HG03354 (cell line): ENCODE measurements around the gene MEGF6.
"Not testable (repeated sequence)": the region's sequence is repeated elsewhere in the genome, so short reads cannot be mapped to it uniquely, and the experiment has no call there.

Experiments
- ATAC-seq: cut with Tn5 transposase; IDR thresholded peaks from one replicate; pipeline ENCODE4 v1.9.1; 2021; ENCODE audit warnings: mild to moderate bottlenecking; ENCODE audit not compliant: unreplicated experiment, poor library complexity, severe bottlenecking

Gene MEGF6

GRCh38 chr1:3578433-3578805 is 32.9 kb downstream of the MEGF6 start:
- no peak for ATAC-seq

GRCh38 chr1:3577711-3578432 is 33.4 kb downstream of the MEGF6 start:
- no peak for ATAC-seq

DNA sequence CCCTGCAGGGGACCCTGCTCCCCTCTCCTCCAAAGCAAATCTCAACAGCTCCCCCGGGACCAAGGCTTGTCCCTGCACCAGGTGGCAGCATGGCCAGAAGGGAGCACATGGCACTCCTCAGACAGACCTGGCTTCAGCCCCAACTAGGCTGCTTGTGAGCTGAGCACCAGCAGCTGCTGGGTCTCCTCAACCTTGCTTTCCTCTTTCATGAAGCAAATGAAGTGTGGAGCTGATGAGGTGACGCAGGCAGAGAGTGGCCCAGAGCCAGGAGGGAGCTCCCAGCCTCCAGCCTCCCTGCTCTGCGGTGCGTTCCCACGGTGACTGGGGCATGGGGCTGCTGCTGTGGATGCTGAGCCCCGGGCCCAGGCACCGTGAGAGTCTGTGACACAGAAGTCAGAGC is 34.0 kb downstream of the MEGF6 start:
- ATAC-seq: no peak

GRCh38 chr1:3575993-3576392 is 35.3 kb downstream of the MEGF6 start:
- no peak for ATAC-seq

GRCh38 chr1:3575515-3575914 is 35.8 kb downstream of the MEGF6 start:
- ATAC-seq: not testable (repeated sequence)

DNA sequence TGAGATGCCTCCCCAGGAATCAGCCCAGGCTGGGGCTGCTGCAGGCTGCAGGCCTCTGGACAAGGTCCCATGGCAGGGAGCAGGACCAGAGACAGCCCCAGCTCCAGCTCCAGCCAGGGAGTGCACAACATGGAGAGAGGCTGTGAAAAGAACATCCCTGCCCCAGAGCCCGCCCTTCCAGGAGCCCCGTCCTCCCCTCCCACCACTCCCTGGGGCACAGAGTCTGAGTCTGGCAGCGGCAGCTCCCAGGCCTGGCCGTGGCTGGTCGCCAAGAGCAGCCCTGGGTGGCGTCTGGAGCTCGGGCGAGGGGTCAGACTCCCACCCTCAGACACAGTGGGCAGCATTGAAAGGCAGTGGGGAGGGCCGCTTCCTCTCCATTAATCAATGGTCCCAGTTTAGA is 37.8 kb downstream of the MEGF6 start:
- ATAC-seq: no peak

GRCh38 chr1:3572638-3573037 is 38.7 kb downstream of the MEGF6 start:
- not testable (repeated sequence) for ATAC-seq

DNA sequence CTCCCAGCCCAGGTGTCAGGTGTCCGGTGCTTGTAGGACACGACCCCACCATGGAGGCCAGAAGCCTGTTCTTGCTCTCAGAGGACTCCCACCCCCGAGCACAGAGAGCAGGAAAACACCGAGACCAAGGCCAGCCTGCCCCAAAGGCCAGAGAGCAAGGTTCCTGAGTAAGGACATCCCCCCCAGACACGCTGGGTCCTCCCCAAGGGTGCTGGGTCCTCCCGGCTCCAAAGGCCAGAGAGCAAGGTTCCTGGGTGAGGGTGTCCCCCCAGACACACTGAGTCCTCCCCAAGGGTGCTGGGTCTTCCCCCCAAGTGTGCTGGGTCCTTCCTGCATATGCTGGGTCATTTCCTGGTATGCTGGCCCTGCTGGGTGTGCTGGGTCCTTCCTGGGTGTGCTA is 40.0 kb downstream of the MEGF6 start:
- no peak for ATAC-seq

DNA sequence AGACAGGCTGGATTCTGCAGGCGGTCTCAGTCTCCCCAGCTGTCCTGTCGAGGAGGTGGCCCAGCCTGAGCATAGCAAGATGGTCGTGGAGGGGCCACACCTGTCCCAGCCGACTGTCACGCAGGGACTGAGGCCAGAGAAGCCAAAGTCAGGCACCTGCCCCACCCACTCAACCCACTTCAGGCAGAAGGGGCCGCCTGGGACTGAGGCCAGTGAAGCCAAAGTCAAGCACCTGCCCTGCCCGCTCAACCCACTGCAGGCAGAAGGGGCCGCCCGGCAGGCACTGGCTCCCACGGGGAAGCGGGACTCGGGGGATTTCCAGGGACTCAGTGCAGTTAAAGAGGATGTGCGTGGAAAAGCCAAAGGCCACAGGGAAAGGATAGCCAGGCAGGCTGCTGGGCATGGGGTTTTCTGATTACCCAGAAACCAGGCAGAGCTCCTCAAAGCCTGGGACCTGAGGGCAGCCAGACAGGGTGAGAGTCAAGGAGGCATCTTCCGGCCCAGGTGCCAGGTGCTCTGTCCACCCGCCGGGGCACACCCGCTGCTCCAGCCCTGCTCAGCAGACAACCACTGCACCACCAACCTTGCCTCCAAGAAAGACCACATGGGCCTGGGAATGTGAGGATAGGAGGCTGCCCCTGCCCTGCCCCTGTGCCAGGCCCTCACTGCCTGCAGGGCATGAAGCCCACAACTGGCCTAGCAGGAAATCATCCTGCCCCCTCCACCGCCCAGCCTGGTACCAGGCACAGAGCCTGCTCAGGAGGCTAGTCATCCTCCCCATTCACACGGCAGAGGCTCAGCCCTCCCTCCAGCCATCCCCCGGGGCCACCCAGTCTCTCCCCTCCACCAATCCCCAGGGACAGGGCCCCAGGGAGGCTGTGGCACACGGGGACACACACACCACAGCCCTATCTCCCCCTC is 41.0 kb downstream of the MEGF6 start:
- no peak for ATAC-seq

GRCh38 chr1:3569436-3569835 is 41.9 kb downstream of the MEGF6 start:
- no peak for ATAC-seq

DNA sequence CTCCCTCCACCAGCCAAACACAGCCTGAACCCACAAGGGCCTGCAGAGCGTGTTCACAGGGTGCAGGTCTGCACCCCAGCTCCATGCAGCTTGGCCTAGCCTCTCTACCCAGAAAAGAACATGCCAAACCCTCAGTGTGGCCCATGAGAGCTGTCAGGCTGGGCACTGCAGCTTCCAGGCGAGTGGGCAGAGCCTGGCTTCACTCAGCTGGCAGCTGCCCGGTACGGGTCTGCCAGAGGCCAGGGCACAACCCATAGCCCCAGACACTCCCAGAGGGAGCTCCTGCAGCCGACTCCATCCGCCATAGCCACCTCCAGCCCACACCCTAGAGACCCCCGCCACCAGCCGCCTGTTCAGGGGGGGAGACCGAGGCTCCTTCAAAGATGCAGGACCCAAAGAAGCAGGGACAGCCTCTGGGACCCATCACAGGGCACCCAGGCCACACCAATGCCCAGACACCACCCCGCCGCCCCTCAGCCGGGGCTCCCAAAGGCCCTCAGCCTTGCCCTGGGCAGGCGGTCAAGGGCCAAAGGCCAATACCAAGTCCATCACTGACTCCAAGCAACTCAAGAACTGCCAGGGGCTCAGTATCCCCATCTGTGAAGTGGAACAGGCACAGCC is 42.4 kb downstream of the MEGF6 start:
- no peak for ATAC-seq

DNA sequence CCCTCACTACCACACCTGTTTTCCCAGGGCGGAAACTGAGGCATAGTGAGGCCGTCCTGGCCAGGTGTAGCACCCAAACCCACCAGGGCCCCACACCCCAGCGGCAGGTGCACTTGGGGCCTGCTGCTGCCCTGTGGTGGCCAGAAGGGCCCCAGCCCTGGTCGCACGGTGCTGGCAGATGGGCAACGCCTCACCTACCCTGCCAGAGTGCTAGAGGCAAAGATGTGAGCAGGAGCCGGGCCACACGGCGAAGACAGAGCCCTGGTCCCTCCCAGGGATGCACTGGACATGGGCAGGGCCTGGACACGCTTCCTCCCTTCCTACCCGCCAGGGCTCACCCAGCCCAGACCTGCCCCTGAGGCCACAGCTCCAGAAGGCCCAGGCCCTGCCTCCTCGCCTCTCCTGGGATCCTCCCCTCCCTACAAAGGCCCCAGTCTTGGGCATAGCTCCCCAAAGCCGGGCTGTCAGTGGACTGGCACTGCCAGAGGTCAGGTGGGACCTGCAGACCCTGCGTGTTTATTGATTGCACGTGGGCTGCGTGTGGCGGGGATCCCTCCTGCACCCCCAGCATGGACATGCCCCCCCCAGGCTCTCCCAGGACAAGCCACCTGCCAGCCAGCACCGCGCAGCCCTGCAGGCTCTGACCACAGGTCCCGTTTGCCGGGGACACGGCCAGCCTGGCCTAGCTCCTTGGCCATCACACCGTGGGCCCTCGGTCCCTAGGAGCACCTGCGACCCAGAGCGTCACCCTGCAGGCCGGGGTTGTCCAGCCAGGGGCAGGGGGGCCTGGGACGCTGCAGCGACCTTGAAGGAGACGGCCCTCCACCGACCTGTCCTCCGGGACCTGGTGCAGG is 44.1 kb downstream of the MEGF6 start:
- no peak for ATAC-seq

GRCh38 chr1:3566003-3566885 is 45.1 kb downstream of the MEGF6 start:
- ATAC-seq: no peak

GRCh38 chr1:3564921-3565831 is 46.1 kb downstream of the MEGF6 start:
- no peak for ATAC-seq

- no peak for ATAC-seq
Observed at GRCh38 chr1:3563610-3564009, 47.7 kb downstream of the MEGF6 start.

GRCh38 chr1:3563125-3563524 is 48.2 kb downstream of the MEGF6 start:
- no peak for ATAC-seq

- no peak for ATAC-seq
Observed at GRCh38 chr1:3562712-3563111, 48.6 kb downstream of the MEGF6 start.

DNA sequence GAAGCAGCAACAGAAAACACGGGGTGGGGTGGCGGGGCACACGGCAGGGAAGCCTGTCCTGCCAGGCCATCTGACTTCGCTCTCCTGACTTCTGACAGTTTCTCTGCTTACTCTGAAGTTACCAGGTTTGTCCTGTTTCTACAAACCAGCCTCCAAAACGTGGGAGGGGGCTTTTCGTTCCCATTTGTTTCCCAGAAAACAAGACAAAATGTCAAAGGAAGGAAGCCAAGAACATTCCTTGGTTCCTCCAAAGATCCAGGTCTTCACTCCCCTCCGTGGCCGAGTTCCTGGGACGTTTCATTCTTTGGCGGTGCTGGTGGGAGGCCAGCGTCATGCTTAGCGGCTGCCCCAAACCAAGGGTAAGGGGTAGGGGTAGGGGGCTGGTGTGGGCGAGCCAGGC is 49.6 kb downstream of the MEGF6 start:
- no peak for ATAC-seq
